HepG2 (cell line): ENCODE data around the gene SNHG17. TPM values are rescaled to one million over a fixed set of nuclear protein-coding genes. Genes with fewer than 3 reads are reported as not detected.
A peak's percentile ranks its signal among the peaks of the same experiment; 100 is the strongest.

Source experiments
- EED ChIP-seq: sonication (generic); formaldehyde crosslinking; IDR thresholded peaks from 2 replicates; pipeline ENCODE4 v1.5.0; 2020; ENCODE audit warnings: mild to moderate bottlenecking, missing genetic modification reagents
- EHMT2 ChIP-seq: fragments of 200-600 bp; sonication (generic); IDR thresholded peaks from 2 replicates; pipeline ENCODE4 v1.7.0; 2017; ENCODE audit warnings: antibody characterized with exemption, low read depth, low read length, borderline replicate concordance
- GFI1 ChIP-seq: sonication (generic); formaldehyde crosslinking; IDR thresholded peaks from 2 replicates; pipeline ENCODE4 v1.5.0; 2020; ENCODE audit warnings: missing genetic modification reagents, mild to moderate bottlenecking, borderline replicate concordance
- NRL ChIP-seq: sonication (generic); formaldehyde crosslinking; IDR thresholded peaks from 2 replicates; pipeline ENCODE4 v1.5.0; 2020; ENCODE audit warnings: missing genetic modification reagents, mild to moderate bottlenecking, moderate library complexity, borderline replicate concordance
- PCBP2 ChIP-seq: fragments of 200-400 bp; formaldehyde crosslinking; optimal IDR thresholded peaks from 2 replicates; pipeline ENCODE3; 2018; ENCODE audit warnings: low read length, low read depth; ENCODE audit not compliant: poor library complexity, severe bottlenecking
- RARG ChIP-seq: sonication (generic); formaldehyde crosslinking; IDR thresholded peaks from 2 replicates; pipeline ENCODE4 v1.4.0; 2020; ENCODE audit warnings: low read depth, mild to moderate bottlenecking, missing genetic modification reagents
- RXRB ChIP-seq: IDR thresholded peaks from 2 replicates; pipeline ENCODE4 v1.6.1; 2016; ENCODE audit warnings: borderline replicate concordance, missing genetic modification reagents, missing compliant biosample characterization
- ZNF550 ChIP-seq: sonication (generic); formaldehyde crosslinking; IDR thresholded peaks from 2 replicates; pipeline ENCODE4 v1.4.0; 2020; ENCODE audit warnings: mild to moderate bottlenecking, missing genetic modification reagents, borderline replicate concordance
- polyA plus RNA-seq, 8 experiments: library from polyadenylated mRNA; depleted of rRNA in 3 of 8; stranded (reverse) in 7 of 8; unstranded in 1 of 8; fragments of >200 nt; fragmentation: Illumina TruSeq in 4 of 8; extraction: Trizol in 4 of 8; gene quantifications; 2 replicates each; pipeline versions ENCODE4 v1.2.1 to v1.2.3, GENCODE V29; 2011 to 2016; ENCODE audit warnings: low read depth in 4 of 8, missing spikeins in 1 of 8, mixed read lengths in 1 of 8; ENCODE audit not compliant: insufficient read depth in 1 of 8
- total RNA-seq, 5 experiments: library from RNA; depleted of rRNA; stranded (reverse); fragments of >200 nt; fragmentation: Illumina TruSeq; extraction: Trizol; gene quantifications; 2 replicates each; pipeline ENCODE4 v1.2.3, GENCODE V29; 2016; ENCODE audit warnings: low read depth in 1 of 5
- TF ChIP-seq, protein P1 (sequence below): sonication (generic); formaldehyde crosslinking; IDR thresholded peaks from 2 replicates; pipeline ENCODE4 v1.4.0; 2020; ENCODE audit warnings: missing genetic modification reagents
- TF ChIP-seq, protein P2 (sequence below): sonication (generic); formaldehyde crosslinking; IDR thresholded peaks from 2 replicates; pipeline ENCODE4 v1.9.0; 2021; ENCODE audit warnings: missing genetic modification reagents, mild to moderate bottlenecking, borderline replicate concordance
- TF ChIP-seq, protein P3 (sequence below): sonication (generic); formaldehyde crosslinking; IDR thresholded peaks from one replicate; pipeline ENCODE4 v1.5.1; 2020; ENCODE audit warnings: mild to moderate bottlenecking, missing genetic modification reagents; ENCODE audit errors: not compliant biosample characterization
- TF ChIP-seq, protein P4 (sequence below): IDR thresholded peaks from 2 replicates; pipeline ENCODE4 v1.6.1; 2016; ENCODE audit warnings: low read depth

The SNHG17 gene
- total and polyA plus RNA-seq, 2 of the 13 experiments (the other 11 are each of a cell fraction or from before 2014, with no cell fraction given): 26.2 to 41.2 TPM

DNA sequence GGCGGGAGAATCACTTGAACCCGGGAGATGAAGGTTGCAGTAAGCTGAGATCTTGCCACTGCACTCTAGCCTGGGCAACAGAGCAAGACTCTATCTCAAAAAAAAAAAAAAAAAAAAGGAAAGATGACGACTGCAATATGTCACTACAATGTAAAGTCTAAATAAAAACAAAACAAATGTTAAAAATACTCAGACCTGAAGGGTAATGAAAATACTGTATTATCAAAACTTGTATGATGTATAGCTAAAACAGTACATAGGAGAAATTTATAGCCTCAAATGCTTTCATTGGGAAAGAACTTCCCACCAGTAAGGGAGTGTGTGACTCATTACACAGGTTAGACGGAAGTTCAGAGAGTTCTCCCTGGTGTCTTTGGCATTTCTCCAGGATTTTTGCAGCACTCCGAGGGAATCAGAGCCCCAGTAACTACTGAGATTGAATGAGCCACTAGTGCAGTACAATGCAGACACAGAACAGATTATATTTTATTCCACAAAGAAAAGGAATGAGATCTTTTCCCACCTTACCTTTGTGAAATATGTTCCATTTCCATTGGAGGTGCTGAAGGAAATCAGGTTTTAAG, 25.0 kb upstream of the SNHG17 start (continued):
- TF ChIP-seq GFI1 (CRISPR knock-in tag) (peak; percentile 85), EED (CRISPR knock-in tag) (no peak), ZNF550 (no peak), EHMT2 (no peak), RXRB (peak; percentile 58; the same call in 1 of the 2 replicates), RARG (CRISPR knock-in tag) (no peak), NRL (CRISPR knock-in tag) (no peak), PCBP2 (no peak)
- TF ChIP-seq, protein P1, sequence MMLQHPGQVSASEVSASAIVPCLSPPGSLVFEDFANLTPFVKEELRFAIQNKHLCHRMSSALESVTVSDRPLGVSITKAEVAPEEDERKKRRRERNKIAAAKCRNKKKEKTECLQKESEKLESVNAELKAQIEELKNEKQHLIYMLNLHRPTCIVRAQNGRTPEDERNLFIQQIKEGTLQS: no peak
- TF ChIP-seq, protein P2, sequence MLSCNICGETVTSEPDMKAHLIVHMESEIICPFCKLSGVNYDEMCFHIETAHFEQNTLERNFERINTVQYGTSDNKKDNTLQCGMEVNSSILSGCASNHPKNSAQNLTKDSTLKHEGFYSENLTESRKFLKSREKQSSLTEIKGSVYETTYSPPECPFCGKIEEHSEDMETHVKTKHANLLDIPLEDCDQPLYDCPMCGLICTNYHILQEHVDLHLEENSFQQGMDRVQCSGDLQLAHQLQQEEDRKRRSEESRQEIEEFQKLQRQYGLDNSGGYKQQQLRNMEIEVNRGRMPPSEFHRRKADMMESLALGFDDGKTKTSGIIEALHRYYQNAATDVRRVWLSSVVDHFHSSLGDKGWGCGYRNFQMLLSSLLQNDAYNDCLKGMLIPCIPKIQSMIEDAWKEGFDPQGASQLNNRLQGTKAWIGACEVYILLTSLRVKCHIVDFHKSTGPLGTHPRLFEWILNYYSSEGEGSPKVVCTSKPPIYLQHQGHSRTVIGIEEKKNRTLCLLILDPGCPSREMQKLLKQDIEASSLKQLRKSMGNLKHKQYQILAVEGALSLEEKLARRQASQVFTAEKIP (CRISPR knock-in tag): no peak
- TF ChIP-seq, protein P3, sequence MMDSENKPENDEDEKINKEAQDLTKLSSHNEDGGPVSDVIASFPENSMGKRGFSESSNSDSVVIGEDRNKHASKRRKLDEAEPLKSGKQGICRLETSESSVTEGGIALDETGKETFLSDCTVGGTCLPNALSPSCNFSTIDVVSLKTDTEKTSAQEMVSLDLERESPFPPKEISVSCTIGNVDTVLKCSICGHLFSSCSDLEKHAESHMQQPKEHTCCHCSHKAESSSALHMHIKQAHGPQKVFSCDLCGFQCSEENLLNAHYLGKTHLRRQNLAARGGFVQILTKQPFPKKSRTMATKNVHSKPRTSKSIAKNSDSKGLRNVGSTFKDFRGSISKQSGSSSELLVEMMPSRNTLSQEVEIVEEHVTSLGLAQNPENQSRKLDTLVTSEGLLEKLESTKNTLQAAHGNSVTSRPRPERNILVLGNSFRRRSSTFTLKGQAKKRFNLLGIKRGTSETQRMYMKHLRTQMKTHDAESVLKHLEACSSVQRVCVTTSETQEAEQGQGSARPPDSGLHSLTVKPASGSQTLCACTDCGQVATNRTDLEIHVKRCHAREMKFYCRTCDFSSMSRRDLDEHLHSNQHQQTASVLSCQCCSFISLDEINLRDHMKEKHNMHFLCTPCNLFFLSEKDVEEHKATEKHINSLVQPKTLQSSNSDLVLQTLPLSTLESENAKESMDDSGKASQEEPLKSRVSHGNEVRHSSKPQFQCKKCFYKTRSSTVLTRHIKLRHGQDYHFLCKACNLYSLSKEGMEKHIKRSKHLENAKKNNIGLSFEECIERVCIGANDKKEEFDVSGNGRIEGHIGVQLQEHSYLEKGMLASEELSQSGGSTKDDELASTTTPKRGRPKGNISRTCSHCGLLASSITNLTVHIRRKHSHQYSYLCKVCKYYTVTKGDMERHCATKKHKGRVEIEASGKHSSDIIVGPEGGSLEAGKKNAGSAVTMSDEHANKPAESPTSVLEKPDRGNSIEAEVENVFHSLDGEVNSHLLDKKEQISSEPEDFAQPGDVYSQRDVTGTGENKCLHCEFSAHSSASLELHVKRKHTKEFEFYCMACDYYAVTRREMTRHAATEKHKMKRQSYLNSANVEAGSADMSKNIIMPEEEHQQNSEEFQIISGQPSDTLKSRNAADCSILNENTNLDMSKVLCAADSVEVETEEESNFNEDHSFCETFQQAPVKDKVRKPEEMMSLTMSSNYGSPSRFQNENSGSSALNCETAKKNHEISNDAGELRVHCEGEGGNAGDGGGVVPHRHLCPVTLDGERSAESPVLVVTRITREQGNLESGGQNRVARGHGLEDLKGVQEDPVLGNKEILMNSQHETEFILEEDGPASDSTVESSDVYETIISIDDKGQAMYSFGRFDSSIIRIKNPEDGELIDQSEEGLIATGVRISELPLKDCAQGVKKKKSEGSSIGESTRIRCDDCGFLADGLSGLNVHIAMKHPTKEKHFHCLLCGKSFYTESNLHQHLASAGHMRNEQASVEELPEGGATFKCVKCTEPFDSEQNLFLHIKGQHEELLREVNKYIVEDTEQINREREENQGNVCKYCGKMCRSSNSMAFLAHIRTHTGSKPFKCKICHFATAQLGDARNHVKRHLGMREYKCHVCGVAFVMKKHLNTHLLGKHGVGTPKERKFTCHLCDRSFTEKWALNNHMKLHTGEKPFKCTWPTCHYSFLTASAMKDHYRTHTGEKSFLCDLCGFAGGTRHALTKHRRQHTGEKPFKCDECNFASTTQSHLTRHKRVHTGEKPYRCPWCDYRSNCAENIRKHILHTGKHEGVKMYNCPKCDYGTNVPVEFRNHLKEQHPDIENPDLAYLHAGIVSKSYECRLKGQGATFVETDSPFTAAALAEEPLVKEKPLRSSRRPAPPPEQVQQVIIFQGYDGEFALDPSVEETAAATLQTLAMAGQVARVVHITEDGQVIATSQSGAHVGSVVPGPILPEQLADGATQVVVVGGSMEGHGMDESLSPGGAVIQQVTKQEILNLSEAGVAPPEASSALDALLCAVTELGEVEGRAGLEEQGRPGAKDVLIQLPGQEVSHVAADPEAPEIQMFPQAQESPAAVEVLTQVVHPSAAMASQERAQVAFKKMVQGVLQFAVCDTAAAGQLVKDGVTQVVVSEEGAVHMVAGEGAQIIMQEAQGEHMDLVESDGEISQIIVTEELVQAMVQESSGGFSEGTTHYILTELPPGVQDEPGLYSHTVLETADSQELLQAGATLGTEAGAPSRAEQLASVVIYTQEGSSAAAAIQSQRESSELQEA (CRISPR knock-in tag): no peak
- TF ChIP-seq, protein P4, sequence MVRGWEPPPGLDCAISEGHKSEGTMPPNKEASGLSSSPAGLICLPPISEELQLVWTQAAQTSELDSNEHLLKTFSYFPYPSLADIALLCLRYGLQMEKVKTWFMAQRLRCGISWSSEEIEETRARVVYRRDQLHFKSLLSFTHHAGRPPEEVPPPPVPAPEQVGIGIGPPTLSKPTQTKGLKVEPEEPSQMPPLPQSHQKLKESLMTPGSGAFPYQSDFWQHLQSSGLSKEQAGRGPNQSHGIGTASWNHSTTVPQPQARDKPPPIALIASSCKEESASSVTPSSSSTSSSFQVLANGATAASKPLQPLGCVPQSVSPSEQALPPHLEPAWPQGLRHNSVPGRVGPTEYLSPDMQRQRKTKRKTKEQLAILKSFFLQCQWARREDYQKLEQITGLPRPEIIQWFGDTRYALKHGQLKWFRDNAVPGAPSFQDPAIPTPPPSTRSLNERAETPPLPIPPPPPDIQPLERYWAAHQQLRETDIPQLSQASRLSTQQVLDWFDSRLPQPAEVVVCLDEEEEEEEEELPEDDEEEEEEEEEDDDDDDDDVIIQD (CRISPR knock-in tag): no peak
